Renal pelvis (tissue), 4 donors: Measurements from ENCODE around the gene OPCML. TPM values are rescaled to one million over a fixed set of nuclear protein-coding genes. Genes with fewer than 3 reads are reported as not detected.

Experiments used
- DNase-seq: peaks from one replicate; pipeline ENCODE4 v3.0.0-alpha.2; 2013
- polyA plus RNA-seq, 3 donors: library from polyadenylated mRNA; unstranded; fragments of 120-200 nt; gene quantifications; one replicate each; pipeline ENCODE4 v1.2.1, GENCODE V29; 2013; ENCODE audit not compliant: insufficient read length in 3 of 3

The OPCML gene
- polyA plus RNA-seq, 3 donors, result 9.9 to 14.8 (median 14.6) TPM

GRCh38 chr11:133302056-133302455 is 230.2 kb downstream of the OPCML start:
- no peak for DNase-seq

- DNase-seq, result no peak
Measured at GRCh38 chr11:133300666-133301065, 231.6 kb downstream of the OPCML start.

- DNase-seq, result no peak
Measured at GRCh38 chr11:133291780-133292179, 240.5 kb downstream of the OPCML start.

- DNase-seq, result no peak
Measured at GRCh38 chr11:133285359-133285758, 246.9 kb downstream of the OPCML start.

- DNase-seq, result no peak
Measured at GRCh38 chr11:133284156-133284555, 248.1 kb downstream of the OPCML start.

- no peak for DNase-seq
Measured at GRCh38 chr11:133277886-133278285, 254.4 kb downstream of the OPCML start.

GRCh38 chr11:133271871-133272776 is 260.2 kb downstream of the OPCML start:
- no peak for DNase-seq

- DNase-seq, result no peak
Measured at GRCh38 chr11:133271206-133271605, 261.1 kb downstream of the OPCML start.

GRCh38 chr11:133269267-133269666 is 263.0 kb downstream of the OPCML start:
- DNase-seq, result no peak

GRCh38 chr11:133266986-133267385 is 265.3 kb downstream of the OPCML start:
- peak; percentile 20 for DNase-seq

GRCh38 chr11:133265530-133266035 is 266.7 kb downstream of the OPCML start:
- DNase-seq, result no peak

GRCh38 chr11:133263332-133263731 is 269.0 kb downstream of the OPCML start:
- no peak for DNase-seq

GRCh38 chr11:133258751-133259150 is 273.6 kb downstream of the OPCML start:
- DNase-seq, result no peak

- peak; percentile 24 for DNase-seq
Measured at GRCh38 chr11:133254601-133255000, 277.7 kb downstream of the OPCML start.

- no peak for DNase-seq
Measured at GRCh38 chr11:133253570-133253969, 278.7 kb downstream of the OPCML start.

GRCh38 chr11:133251841-133252240 is 280.5 kb downstream of the OPCML start:
- DNase-seq, result no peak

GRCh38 chr11:133249530-133249929 is 282.8 kb downstream of the OPCML start:
- no peak for DNase-seq

- no peak for DNase-seq
Measured at GRCh38 chr11:133249065-133249464, 283.2 kb downstream of the OPCML start.

GRCh38 chr11:133243832-133244231 is 288.5 kb downstream of the OPCML start:
- no peak for DNase-seq

GRCh38 chr11:133240908-133241655 is 291.2 kb downstream of the OPCML start:
- DNase-seq, result no peak

- DNase-seq, result no peak
Measured at GRCh38 chr11:133239575-133239974, 292.7 kb downstream of the OPCML start.

- no peak for DNase-seq
Measured at GRCh38 chr11:133238495-133238894, 293.8 kb downstream of the OPCML start.

- no peak for DNase-seq
Measured at GRCh38 chr11:133238027-133238426, 294.3 kb downstream of the OPCML start.
